ENCODE measurements around the gene CES4A.

Gene CES4A

DNA sequence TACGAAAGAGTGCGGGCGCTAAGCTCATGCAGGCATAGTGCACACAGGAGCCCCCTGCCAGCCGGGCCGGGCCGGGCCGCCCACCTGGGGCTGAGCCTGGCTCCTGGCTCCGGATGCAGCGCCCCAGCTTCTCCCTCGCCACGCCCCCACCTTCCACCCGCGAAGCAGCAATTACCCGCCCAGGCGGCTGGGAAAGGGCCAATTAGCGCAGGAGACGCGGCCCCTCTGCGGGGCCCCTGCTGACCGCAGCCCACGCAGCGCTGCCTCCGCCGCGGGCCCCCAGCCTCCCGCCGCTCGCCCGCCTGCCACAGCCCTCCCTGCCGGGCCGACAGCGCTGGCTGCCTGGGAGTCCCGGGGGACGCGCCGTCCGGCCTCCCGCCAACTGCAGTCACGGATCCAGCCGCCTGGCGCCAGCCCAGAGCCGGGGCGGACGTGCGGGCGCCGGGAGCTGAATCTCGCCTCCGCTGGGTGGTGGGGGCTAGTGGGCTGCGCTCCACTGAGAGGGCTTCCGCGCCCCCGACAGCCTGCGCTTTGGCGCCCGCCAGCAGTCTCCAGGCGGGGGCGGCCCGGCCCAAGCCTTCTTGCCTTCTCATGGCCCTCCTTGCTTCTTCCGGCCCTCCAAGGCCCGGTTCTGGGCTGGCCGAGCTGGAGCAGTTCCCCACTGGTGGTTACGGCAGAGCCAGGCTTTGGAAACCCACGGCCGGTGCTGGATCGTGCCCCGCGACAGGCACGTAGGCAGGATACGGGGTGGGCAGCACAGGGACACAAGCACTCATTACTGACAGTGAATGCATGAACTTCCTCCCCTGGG, 25.6 kb downstream of the CES4A start (continued):
- TF ChIP-seq, protein P1, sequence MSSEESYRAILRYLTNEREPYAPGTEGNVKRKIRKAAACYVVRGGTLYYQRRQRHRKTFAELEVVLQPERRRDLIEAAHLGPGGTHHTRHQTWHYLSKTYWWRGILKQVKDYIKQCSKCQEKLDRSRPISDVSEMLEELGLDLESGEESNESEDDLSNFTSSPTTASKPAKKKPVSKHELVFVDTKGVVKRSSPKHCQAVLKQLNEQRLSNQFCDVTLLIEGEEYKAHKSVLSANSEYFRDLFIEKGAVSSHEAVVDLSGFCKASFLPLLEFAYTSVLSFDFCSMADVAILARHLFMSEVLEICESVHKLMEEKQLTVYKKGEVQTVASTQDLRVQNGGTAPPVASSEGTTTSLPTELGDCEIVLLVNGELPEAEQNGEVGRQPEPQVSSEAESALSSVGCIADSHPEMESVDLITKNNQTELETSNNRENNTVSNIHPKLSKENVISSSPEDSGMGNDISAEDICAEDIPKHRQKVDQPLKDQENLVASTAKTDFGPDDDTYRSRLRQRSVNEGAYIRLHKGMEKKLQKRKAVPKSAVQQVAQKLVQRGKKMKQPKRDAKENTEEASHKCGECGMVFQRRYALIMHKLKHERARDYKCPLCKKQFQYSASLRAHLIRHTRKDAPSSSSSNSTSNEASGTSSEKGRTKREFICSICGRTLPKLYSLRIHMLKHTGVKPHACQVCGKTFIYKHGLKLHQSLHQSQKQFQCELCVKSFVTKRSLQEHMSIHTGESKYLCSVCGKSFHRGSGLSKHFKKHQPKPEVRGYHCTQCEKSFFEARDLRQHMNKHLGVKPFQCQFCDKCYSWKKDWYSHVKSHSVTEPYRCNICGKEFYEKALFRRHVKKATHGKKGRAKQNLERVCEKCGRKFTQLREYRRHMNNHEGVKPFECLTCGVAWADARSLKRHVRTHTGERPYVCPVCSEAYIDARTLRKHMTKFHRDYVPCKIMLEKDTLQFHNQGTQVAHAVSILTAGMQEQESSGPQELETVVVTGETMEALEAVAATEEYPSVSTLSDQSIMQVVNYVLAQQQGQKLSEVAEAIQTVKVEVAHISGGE (tag by site-specific recombination; conservative IDR thresholded peaks at IDR 0.05; ENCODE audit: low read depth): 0 out of 2 replicates have a peak, but pooled peaks have one; percentile 11
- TF ChIP-seq ZNF449 (tag by site-specific recombination; IDR thresholded peaks at IDR 0.05): peak; percentile 39; the same call in 1 of the 2 replicates
- no peak for TF ChIP-seq ZNF423 (tag by site-specific recombination; IDR thresholded peaks at IDR 0.05)
- TF ChIP-seq ZNF558 (tag by site-specific recombination; IDR thresholded peaks at IDR 0.05): no peak
- TF ChIP-seq ZNF514 (tag by site-specific recombination; IDR thresholded peaks at IDR 0.05): no peak
- no peak for TF ChIP-seq ZNF18 (tag by site-specific recombination; IDR thresholded peaks at IDR 0.05)
- no peak for TF ChIP-seq ZNF658 (tag by site-specific recombination; IDR thresholded peaks at IDR 0.05)
- TF ChIP-seq ZNF510 (tag by site-specific recombination; IDR thresholded peaks at IDR 0.05; ENCODE audit: insufficient replicate concordance): no peak
- TF ChIP-seq ZNF561 (tag by site-specific recombination; IDR thresholded peaks at IDR 0.05; ENCODE audit: borderline replicate concordance): no peak; the same call in 1 of the 2 replicates
- no peak for TF ChIP-seq ZNF140 (tag by site-specific recombination; IDR thresholded peaks at IDR 0.05)
- no peak for TF ChIP-seq ZNF792 (tag by site-specific recombination; IDR thresholded peaks at IDR 0.05)
- TF ChIP-seq ZBTB26 (tag by site-specific recombination; optimal IDR thresholded peaks at IDR 0.05): peak; percentile 79
- TF ChIP-seq ZNF624 (tag by site-specific recombination; IDR thresholded peaks at IDR 0.05): no peak
- no peak for TF ChIP-seq AEBP2 (tag by site-specific recombination; IDR thresholded peaks at IDR 0.05; ENCODE audit: borderline replicate concordance)
- no peak for TF ChIP-seq HOXA7 (CRISPR knock-in tag; IDR thresholded peaks at IDR 0.05; ENCODE audit: borderline replicate concordance)
- TF ChIP-seq ZNF114 (tag by site-specific recombination; IDR thresholded peaks at IDR 0.05): no peak
- no peak for TF ChIP-seq PRDM2 (tag by site-specific recombination; IDR thresholded peaks at IDR 0.05; ENCODE audit: borderline replicate concordance)
- TF ChIP-seq ELK4 (IDR thresholded peaks at IDR 0.05; ENCODE audit: borderline replicate concordance, low read depth, low read length): no peak
- no peak for TF ChIP-seq ZNF426 (tag by site-specific recombination; IDR thresholded peaks at IDR 0.05)
- TF ChIP-seq ZNF184 (tag by site-specific recombination; IDR thresholded peaks at IDR 0.05): no peak
- TF ChIP-seq BCL11A (tag by site-specific recombination; IDR thresholded peaks at IDR 0.05; ENCODE audit: low read depth): no peak
- no peak for TF ChIP-seq ZNF785 (tag by site-specific recombination; IDR thresholded peaks at IDR 0.05)

Measured in HEK293 (cell line).